A549 (cell line): ENCODE measurements around the gene C16orf54.

Source experiments
- CHD2 ChIP-seq: fragments of 150-350 bp; IDR thresholded peaks from 2 replicates; pipeline ENCODE4 v1.6.1; 2014; ENCODE audit warnings: low read length; ENCODE audit not compliant: partially characterized antibody
- CTCF ChIP-seq: fragments of >200 bp; sonication (Bioruptor Twin); formaldehyde crosslinking; IDR thresholded peaks from 3 replicates; pipeline ENCODE4 v1.5.1; 2016
- EP300 ChIP-seq, 2 experiments: fragments of >200 bp; sonication (Bioruptor Twin); formaldehyde crosslinking; IDR thresholded peaks; 2 replicates in 1 of 2; 3 replicates in 1 of 2; pipeline ENCODE4 v1.6.1; 2016 to 2017
- MAFK ChIP-seq: fragments of 450-650 bp; IDR thresholded peaks from 2 replicates; pipeline ENCODE4 v1.6.1; 2014; ENCODE audit not compliant: partially characterized antibody
- NFE2L2 ChIP-seq: fragments of 150-350 bp; conservative IDR thresholded peaks from 2 replicates; pipeline ENCODE4 v1.6.1; 2014; ENCODE audit warnings: low read length
- POLR2A ChIP-seq: IDR thresholded peaks from 2 replicates; pipeline ENCODE4 v1.6.1; 2012; ENCODE audit warnings: mild to moderate bottlenecking, low read length
- RAD21 ChIP-seq, 2 experiments: fragments of >200 bp in 1 of 2; sonication (Bioruptor Twin) in 1 of 2; formaldehyde crosslinking in 1 of 2; IDR thresholded peaks in 1 of 2; conservative IDR thresholded peaks in 1 of 2; 2 replicates in 1 of 2; 3 replicates in 1 of 2; pipeline ENCODE4 v1.6.1; 2012 to 2018; ENCODE audit warnings: inconsistent platforms in 1 of 2
- TF ChIP-seq, protein P1 (sequence below): IDR thresholded peaks from 2 replicates; pipeline ENCODE4 v1.6.1; 2012

- TF ChIP-seq EP300 (IDR thresholded peaks at IDR 0.05) = no peak
- no peak for TF ChIP-seq CTCF
- TF ChIP-seq, protein P1, sequence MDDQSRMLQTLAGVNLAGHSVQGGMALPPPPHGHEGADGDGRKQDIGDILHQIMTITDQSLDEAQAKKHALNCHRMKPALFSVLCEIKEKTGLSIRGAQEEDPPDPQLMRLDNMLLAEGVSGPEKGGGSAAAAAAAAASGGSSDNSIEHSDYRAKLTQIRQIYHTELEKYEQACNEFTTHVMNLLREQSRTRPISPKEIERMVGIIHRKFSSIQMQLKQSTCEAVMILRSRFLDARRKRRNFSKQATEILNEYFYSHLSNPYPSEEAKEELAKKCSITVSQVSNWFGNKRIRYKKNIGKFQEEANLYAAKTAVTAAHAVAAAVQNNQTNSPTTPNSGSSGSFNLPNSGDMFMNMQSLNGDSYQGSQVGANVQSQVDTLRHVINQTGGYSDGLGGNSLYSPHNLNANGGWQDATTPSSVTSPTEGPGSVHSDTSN = no peak
- no peak for TF ChIP-seq NFE2L2
- TF ChIP-seq POLR2A = no peak
- no peak for TF ChIP-seq CHD2
- TF ChIP-seq MAFK = no peak
- TF ChIP-seq RAD21 (conservative IDR thresholded peaks at IDR 0.05 in 1 of 2, IDR thresholded peaks at IDR 0.05 in 1 of 2) = no peak
Observed at GRCh38 chr16:29789775-29790182, 44.0 kb upstream of the C16orf54 start.
